Measurements from ENCODE around the gene HMGB3. TPM values are rescaled to one million over a fixed set of nuclear protein-coding genes. Genes with fewer than 3 reads are reported as not detected.

HMGB3 gene
- total RNA-seq, 2 donors from 2014 or later, result 220 to 413 TPM

GRCh38 chrX:150980186-150980585 lies 2.9 kb upstream of the HMGB3 start:
- Histone ChIP-seq H3K4me3 (ENCODE audit: low read length) (no peak overlapping the region), H3K27ac (ENCODE audit: low read depth, low read length) (no peak overlapping the region), H3K4me1 (ENCODE audit: control insufficient read depth, insufficient read depth, low read length) (no peaks in the 10 kb centered on the region), H3K27me3 (ENCODE audit: control insufficient read depth, insufficient read depth, low read length, poor library complexity, severe bottlenecking) (no peaks in the 10 kb centered on the region), H3K9ac (ENCODE audit: extremely low read depth, low read length, poor library complexity, severe bottlenecking) (no peak overlapping the region), H3K9me3 (ENCODE audit: control insufficient read depth, low read length) (no peaks in the 10 kb centered on the region), H3K36me3 (ENCODE audit: control insufficient read depth, insufficient read depth, low read length) (no peaks in the 10 kb centered on the region)
- H3K27me3 Mint-ChIP-seq (ENCODE audit: insufficient read depth), result peaks cover 10% of the 10 kb centered on the region
- DNase-seq, result no peak
- H3K4me1 Mint-ChIP-seq, result peaks cover 16% of the 10 kb centered on the region
- TF ChIP-seq CTCF (conservative IDR thresholded peaks at IDR 0.05), result no peak
- H3K4me3 Mint-ChIP-seq, result no peak overlapping the region
- H3K9me3 Mint-ChIP-seq, result peaks cover 12% of the 10 kb centered on the region
- peaks cover 1% of the 10 kb centered on the region for H3K36me3 Mint-ChIP-seq (ENCODE audit: low read depth)
- no peak overlapping the region for H3K27ac Mint-ChIP-seq
- 94% methylated on average over 5 of the region's 5 CpGs; no CpG with 5 or more reads in 1 of the 2 experiments for WGBS, 2 experiments (ENCODE audit: insufficient coverage in 1 of 2, insufficient read length in 1 of 2)

- 83 to 92% methylated on average over 1 to 4 of the region's 4 CpGs for WGBS, 2 experiments (ENCODE audit: insufficient coverage in 1 of 2, insufficient read length in 1 of 2)
- H3K4me3 Mint-ChIP-seq, result no peak overlapping the region
These were observed 2.4 kb upstream of the HMGB3 start for GRCh38 chrX:150980711-150981110.

GRCh38 chrX:150982235-150982787 lies 824 bp upstream of the HMGB3 start:
- peaks cover 19% of the 10 kb centered on the region for H3K36me3 Mint-ChIP-seq (ENCODE audit: low read depth)
- Histone ChIP-seq H3K9me3 (ENCODE audit: control insufficient read depth, low read length) (no peaks in the 10 kb centered on the region), H3K27me3 (ENCODE audit: control insufficient read depth, insufficient read depth, low read length, poor library complexity, severe bottlenecking) (no peaks in the 10 kb centered on the region), H3K9ac (ENCODE audit: extremely low read depth, low read length, poor library complexity, severe bottlenecking) (peak overlapping the region; percentile 55), H3K36me3 (ENCODE audit: control insufficient read depth, insufficient read depth, low read length) (peaks cover 16% of the 10 kb centered on the region), H3K27ac (ENCODE audit: low read depth, low read length) (peak overlapping the region; percentile 53), H3K4me1 (ENCODE audit: control insufficient read depth, insufficient read depth, low read length) (no peaks in the 10 kb centered on the region), H3K4me3 (ENCODE audit: low read length) (peak overlapping the region; percentile 79)
- no peak for TF ChIP-seq CTCF (conservative IDR thresholded peaks at IDR 0.05)
- no peak for DNase-seq
- H3K27ac Mint-ChIP-seq, result peak overlapping the region; percentile 84
- peaks cover 23% of the 10 kb centered on the region for H3K4me1 Mint-ChIP-seq
- 31% methylated on average over 18 of the region's 20 CpGs; no CpG with 5 or more reads in 1 of the 2 experiments for WGBS, 2 experiments (ENCODE audit: insufficient coverage in 1 of 2, insufficient read length in 1 of 2)
- H3K9me3 Mint-ChIP-seq, result peaks cover 9% of the 10 kb centered on the region
- peaks cover 10% of the 10 kb centered on the region for H3K27me3 Mint-ChIP-seq (ENCODE audit: insufficient read depth)
- H3K4me3 Mint-ChIP-seq, result peak overlapping the region; percentile 62

More at GRCh38 chrX:150980711-150981110, 2.4 kb upstream of the HMGB3 start:
- Mint-ChIP-seq H3K27me3 (ENCODE audit: insufficient read depth) (peaks cover 10% of the 10 kb centered on the region), H3K4me1 (peaks cover 20% of the 10 kb centered on the region), H3K9me3 (peaks cover 9% of the 10 kb centered on the region), H3K36me3 (ENCODE audit: low read depth) (peaks cover 6% of the 10 kb centered on the region), H3K27ac (no peak overlapping the region)
- no peaks in the 10 kb centered on the region for H3K4me1 ChIP-seq (ENCODE audit: control insufficient read depth, insufficient read depth, low read length)
- H3K9ac ChIP-seq (ENCODE audit: extremely low read depth, low read length, poor library complexity, severe bottlenecking), result no peak overlapping the region
- no peak for TF ChIP-seq CTCF (conservative IDR thresholded peaks at IDR 0.05)
- DNase-seq, result no peak
- H3K27me3 ChIP-seq (ENCODE audit: control insufficient read depth, insufficient read depth, low read length, poor library complexity, severe bottlenecking), result no peaks in the 10 kb centered on the region
- peaks cover 4% of the 10 kb centered on the region for H3K36me3 ChIP-seq (ENCODE audit: control insufficient read depth, insufficient read depth, low read length)
- no peak overlapping the region for H3K27ac ChIP-seq (ENCODE audit: low read depth, low read length)
- no peaks in the 10 kb centered on the region for H3K9me3 ChIP-seq (ENCODE audit: control insufficient read depth, low read length)
- H3K4me3 ChIP-seq (ENCODE audit: low read length), result no peak overlapping the region

Measured in endodermal cell (in vitro differentiated cells).